Left lung (tissue), 10 donors: ENCODE measurements around the gene TYRO3. TPM values are rescaled to one million over a fixed set of nuclear protein-coding genes. Genes with fewer than 3 reads are reported as not detected.
A peak's percentile ranks its signal among the peaks of the same experiment; 100 is the strongest.

Source experiments
- ATAC-seq: fragments of 200-7000 bp; cut with Tn5 transposase; one replicate; pipeline ENCODE4 v1.9.1; 2020; ENCODE audit warnings: moderate library complexity
- DNase-seq, 4 donors: peaks; one replicate each; pipeline ENCODE4 v3.0.0-alpha.2; 2013 to 2020
- H3K27ac ChIP-seq, 2 donors: fragments of 200-600 bp; sonication (generic) in 1 of 2; one replicate each; pipeline versions ENCODE4 v1.5.0 to v1.8.0; 2020 to 2021
- H3K27me3 ChIP-seq, 2 donors: fragments of 200-600 bp; sonication (generic) in 1 of 2; one replicate each; pipeline versions ENCODE4 v1.5.0 to v1.8.0; 2020 to 2021
- H3K36me3 ChIP-seq, 2 donors: fragments of 200-600 bp; sonication (generic) in 1 of 2; one replicate each; pipeline versions ENCODE4 v1.5.0 to v1.8.0; 2020 to 2021
- H3K4me1 ChIP-seq, 2 donors: fragments of 200-600 bp; one replicate each; pipeline ENCODE4 v1.8.0; 2021
- H3K4me3 ChIP-seq, 2 donors: fragments of 200-600 bp; sonication (generic) in 1 of 2; one replicate each; pipeline versions ENCODE4 v1.5.0 to v1.8.0; 2020 to 2021; ENCODE audit warnings: mild to moderate bottlenecking in 1 of 2
- H3K9me3 ChIP-seq, 2 donors: fragments of 200-600 bp; sonication (generic) in 1 of 2; one replicate each; pipeline versions ENCODE4 v1.5.0 to v1.8.0; 2020 to 2021
- CTCF ChIP-seq, 2 donors: fragments of 200-600 bp; sonication (generic) in 1 of 2; IDR thresholded peaks; one replicate each; pipeline versions ENCODE4 v1.5.0 to v1.8.0; 2021; ENCODE audit warnings: antibody characterized with exemption in 2 of 2
- intact Hi-C, 2 donors: fragments of 100-400 bp; cut with DNase I; formaldehyde crosslinking; loops; one replicate each; pipeline versions ENCODE4 v1.11.2 to v1.14.2; 2022
- polyA plus RNA-seq, 6 donors: library from polyadenylated mRNA; unstranded; fragments of 120-200 nt; gene quantifications; one replicate each; pipeline ENCODE4 v1.2.1, GENCODE V29; 2013; ENCODE audit not compliant: insufficient read length in 6 of 6
- total RNA-seq, 2 donors: library from RNA; stranded (reverse); fragmentation: NEBNext Ultra II Directional; extraction: Animal tissue kit (Norgen Biotek cat#: 25700); gene quantifications; one replicate each; pipeline ENCODE4 v1.2.1, GENCODE V29; 2021
- donor health status: DM: no; HTN: yes; CAD: no.
- donor health status: DM: no; HTN: no; CAD: no.

TYRO3 gene
- total and polyA plus RNA-seq, 8 donors: 11.2 to 63.2 (median 43.9) TPM

- H3K4me1 ChIP-seq: peaks cover 9 to 27% of the 10 kb centered on the region in 2 donors
- ATAC-seq: no peak
These were observed 299 bp downstream of the TYRO3 start for GRCh38 chr15:41559239-41559782.

GRCh38 chr15:41560572-41560874, 1.5 kb downstream of the TYRO3 start:
- H3K27ac ChIP-seq: no peak overlapping the region
- DNase-seq (peak in 1 of 4 donors; percentile 13), ATAC-seq (no peak)
- no peaks in the 10 kb centered on the region for H3K9me3 ChIP-seq
- H3K36me3 ChIP-seq: no peaks in the 10 kb centered on the region
- TF ChIP-seq CTCF (IDR thresholded peaks at IDR 0.05): no peak
- no peak overlapping the region for H3K4me3 ChIP-seq
- peaks cover 9 to 27% of the 10 kb centered on the region in 2 donors for H3K4me1 ChIP-seq
- H3K27me3 ChIP-seq: peaks cover 4 to 39% of the 10 kb centered on the region in 2 donors
- intact Hi-C loops: no loop called here

More at GRCh38 chr15:41559239-41559782, 299 bp downstream of the TYRO3 start:
- peaks cover 4 to 39% of the 10 kb centered on the region in 2 donors for H3K27me3 ChIP-seq
- no peak for DNase-seq
- H3K9me3 ChIP-seq: no peaks in the 10 kb centered on the region
- no peak for TF ChIP-seq CTCF (IDR thresholded peaks at IDR 0.05)
- H3K4me3 ChIP-seq: peak overlapping the region; percentile 38 to 49
- no peak overlapping the region for H3K27ac ChIP-seq
- intact Hi-C loops: no loop called here
- no peaks in the 10 kb centered on the region for H3K36me3 ChIP-seq

GRCh38 chr15:41561104-41561776, 2.2 kb downstream of the TYRO3 start:
- Histone ChIP-seq H3K9me3 (no peaks in the 10 kb centered on the region), H3K36me3 (no peaks in the 10 kb centered on the region), H3K27ac (no peak overlapping the region), H3K4me3 (no peak overlapping the region), H3K27me3 (peaks cover 4 to 39% of the 10 kb centered on the region in 2 donors), H3K4me1 (peaks cover 9 to 27% of the 10 kb centered on the region in 2 donors)
- ATAC-seq: no peak
- intact Hi-C loops: no loop called here
- DNase-seq: peak in 1 of 4 donors; percentile 75
- no peak for TF ChIP-seq CTCF (IDR thresholded peaks at IDR 0.05)

GRCh38 chr15:41561777-41562145, 2.7 kb downstream of the TYRO3 start:
- Histone ChIP-seq H3K4me1 (peaks cover 9 to 26% of the 10 kb centered on the region in 2 donors), H3K36me3 (no peaks in the 10 kb centered on the region), H3K27ac (no peak overlapping the region), H3K27me3 (peaks cover 4 to 39% of the 10 kb centered on the region in 2 donors), H3K4me3 (no peak overlapping the region), H3K9me3 (no peaks in the 10 kb centered on the region)
- DNase-seq (peak in 2 of 4 donors; percentile 60 to 85), ATAC-seq (peak; percentile 19)
- intact Hi-C loops: no loop called here
- TF ChIP-seq CTCF (IDR thresholded peaks at IDR 0.05): no peak

- TF ChIP-seq CTCF (IDR thresholded peaks at IDR 0.05): no peak
These were observed 3.2 kb downstream of the TYRO3 start for GRCh38 chr15:41562244-41562643.

More at GRCh38 chr15:41562244-41562643, 3.2 kb downstream of the TYRO3 start:
- no peak overlapping the region for H3K4me3 ChIP-seq
- no peaks in the 10 kb centered on the region for H3K9me3 ChIP-seq
- H3K27ac ChIP-seq: no peak overlapping the region
- peaks cover 4 to 39% of the 10 kb centered on the region in 2 donors for H3K27me3 ChIP-seq
- DNase-seq (peak in 1 of 4 donors; percentile 74), ATAC-seq (peak; percentile 42)
- intact Hi-C loops: no loop called here
- H3K36me3 ChIP-seq: no peaks in the 10 kb centered on the region
- peaks cover 9 to 21% of the 10 kb centered on the region in 2 donors for H3K4me1 ChIP-seq
